ENCODE results near the gene RHNO1.

Gene RHNO1

DNA sequence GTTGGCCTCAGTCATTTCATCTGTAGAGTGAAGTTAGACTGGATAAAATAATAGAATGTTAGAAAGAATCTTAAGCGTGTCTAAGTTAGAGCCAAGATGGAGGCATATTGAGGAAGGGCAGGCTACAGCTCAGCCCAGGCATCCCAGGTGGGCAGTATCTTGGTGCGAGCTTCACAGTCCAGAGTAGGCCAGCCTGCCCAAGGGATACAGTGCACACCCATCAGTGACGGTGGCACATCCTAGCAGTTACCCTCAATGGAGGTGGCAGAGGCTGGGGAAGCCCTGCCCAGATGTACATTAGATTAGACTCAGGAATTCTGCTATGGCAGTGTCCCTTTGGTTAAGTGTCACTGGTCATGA, 35.2 kb downstream of the RHNO1 start:
- DNase-seq = no peak

- DNase-seq = no peak
These were observed 42.2 kb downstream of the RHNO1 start for GRCh38 chr12:2919249-2919648.

GRCh38 chr12:2922329-2922728, 45.3 kb downstream of the RHNO1 start:
- DNase-seq = no peak

DNA sequence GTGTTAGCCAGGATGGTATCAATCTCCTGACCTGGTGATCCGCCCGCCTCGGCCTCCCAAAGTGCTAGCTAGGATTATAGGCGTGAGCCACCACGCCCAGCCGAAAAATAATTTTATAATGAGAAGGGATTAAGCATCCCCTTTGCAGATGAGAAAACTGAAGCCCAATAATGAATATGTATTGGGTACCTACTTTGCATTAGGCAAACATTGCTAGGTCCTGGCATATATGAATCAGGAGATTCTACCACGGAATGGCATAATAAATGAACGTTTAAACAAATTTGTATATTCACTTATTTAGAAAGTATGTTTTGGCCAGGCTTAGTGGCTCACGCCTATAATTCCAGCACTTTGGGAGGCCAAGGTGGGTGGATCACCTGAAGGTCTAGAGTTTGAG, 46.0 kb downstream of the RHNO1 start:
- no peak for DNase-seq

DNA sequence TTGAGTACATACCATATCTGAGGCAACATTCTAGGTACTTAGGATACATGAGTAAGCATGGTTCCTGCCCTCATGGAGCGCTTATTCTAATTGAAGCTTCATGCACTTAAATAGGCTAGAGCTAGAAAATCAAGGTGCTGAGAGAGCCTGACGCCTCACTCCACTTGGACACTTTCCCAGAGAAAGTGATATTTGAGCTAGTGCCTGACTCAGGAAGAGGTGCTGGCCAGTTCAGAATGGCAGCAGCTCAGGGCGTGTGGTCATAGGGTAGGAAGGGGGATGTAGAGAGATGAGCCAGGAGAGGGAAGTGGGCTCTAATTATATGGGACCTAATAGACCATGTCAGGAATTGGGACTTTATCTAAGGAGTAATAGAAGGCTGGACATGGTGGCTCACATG, 47.0 kb downstream of the RHNO1 start:
- no peak for DNase-seq

DNA sequence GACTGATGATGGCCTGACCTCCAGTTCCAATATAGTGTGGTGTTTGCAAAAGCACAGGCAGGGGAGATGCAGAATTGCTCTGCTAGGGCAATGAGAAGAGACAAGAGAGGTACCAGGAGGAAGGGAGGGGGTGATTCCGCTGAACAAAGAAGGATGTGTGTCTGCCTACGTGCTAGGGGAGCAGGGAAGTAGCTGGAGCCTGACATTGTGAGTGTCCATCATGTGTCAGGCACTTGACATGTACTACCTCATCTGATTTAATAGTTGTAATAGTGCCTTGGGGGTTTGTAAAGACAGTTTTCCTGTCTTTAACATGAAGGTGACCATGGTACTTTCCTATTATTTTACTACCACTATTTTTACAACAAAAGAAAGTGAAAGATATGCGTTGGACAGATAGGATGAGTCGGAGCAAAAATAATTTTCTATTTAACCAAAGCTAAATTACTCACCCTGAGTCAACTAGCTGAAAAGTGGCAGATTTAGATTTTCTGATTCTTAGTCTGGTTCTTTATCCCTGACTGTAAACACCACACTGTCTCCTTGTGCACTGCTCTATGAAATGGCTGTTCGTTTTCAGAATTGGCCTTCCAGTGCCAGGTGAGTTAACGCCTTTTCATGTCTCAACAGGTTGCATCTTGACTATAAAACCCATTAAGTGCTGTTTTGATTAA, 48.4 kb downstream of the RHNO1 start:
- DNase-seq = no peak

DNA sequence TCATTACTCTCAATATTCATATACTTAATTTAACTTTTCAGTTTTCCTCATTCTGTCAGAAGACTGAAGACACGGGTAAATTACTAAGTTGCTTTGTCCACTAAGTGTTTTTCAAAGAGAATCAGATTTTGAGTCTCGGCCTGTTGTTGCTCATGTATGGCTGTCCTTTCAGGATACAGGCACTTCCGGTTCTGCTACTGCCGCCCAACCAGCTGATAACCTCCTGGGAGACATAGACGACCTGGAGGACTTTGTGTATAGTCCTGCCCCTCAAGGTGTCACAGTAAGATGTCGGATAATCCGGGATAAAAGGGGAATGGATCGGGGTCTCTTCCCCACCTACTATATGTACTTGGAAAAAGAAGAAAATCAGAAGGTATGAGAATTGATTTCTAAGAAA, 53.8 kb downstream of the RHNO1 start:
- DNase-seq = no peak

- DNase-seq = no peak
These were observed 56.6 kb downstream of the RHNO1 start for GRCh38 chr12:2933586-2933985.

- DNase-seq = no peak
These were observed 57.3 kb downstream of the RHNO1 start for GRCh38 chr12:2934371-2934770.

GRCh38 chr12:2936301-2936700, 59.3 kb downstream of the RHNO1 start:
- no peak for DNase-seq

- DNase-seq = no peak
These were observed 60.5 kb downstream of the RHNO1 start for GRCh38 chr12:2937500-2937899.

Data from NCI-H524 treated with DMSO at 0.1 percent for 48 hours (cell line).